HEK293 (cell line): ENCODE results near the gene FAM193B.

Experiments
- CTCF ChIA-PET: fragments of 350-600 bp; formaldehyde crosslinking; extraction: SDS; loops from one replicate; lab custom pipeline; 2021; ENCODE audit warnings: antibody characterized with exemption; lab: Yijun Ruan, JAX
- POLR2A ChIA-PET: fragments of 300-600 bp; formaldehyde crosslinking; extraction: SDS; loops from one replicate; lab custom pipeline; 2020; ENCODE audit warnings: antibody characterized with exemption, inconsistent platforms; lab: Yijun Ruan, JAX
- H3K27ac ChIP-seq: fragments of 200-500 bp; sonication (Bioruptor generic); 2 replicates; pipeline ENCODE4 v1.5.1; 2014; ENCODE audit warnings: low read depth, low read length, control low read depth, inconsistent platforms; ENCODE audit errors: extremely low read depth
- H3K36me3 ChIP-seq, 2 experiments: fragments of 200-500 bp in 1 of 2; sonication (Bioruptor generic) in 1 of 2; 1 replicate in 1 of 2; 2 replicates in 1 of 2; pipeline ENCODE4 v1.5.1; 2014 to 2017; ENCODE audit warnings: inconsistent platforms in 2 of 2, low read length in 2 of 2; ENCODE audit not compliant: control insufficient read depth in 2 of 2, insufficient read depth in 1 of 2
- H3K4me1 ChIP-seq: fragments of 200-500 bp; sonication (Bioruptor generic); 2 replicates; pipeline ENCODE4 v1.5.1; 2014; ENCODE audit warnings: mild to moderate bottlenecking, low read length, inconsistent platforms; ENCODE audit not compliant: control insufficient read depth, insufficient read depth
- H3K4me3 ChIP-seq: 2 replicates; pipeline ENCODE4 v1.5.1; 2011; ENCODE audit warnings: low read depth, mild to moderate bottlenecking, control low read depth, low read length, moderate library complexity
- H3K9me3 ChIP-seq: fragments of 200-500 bp; sonication (Bioruptor generic); 2 replicates; pipeline ENCODE4 v1.5.1; 2014; ENCODE audit warnings: low read depth, low read length, inconsistent platforms; ENCODE audit not compliant: control insufficient read depth, insufficient read depth
- ATF2 ChIP-seq: fragments of 450-650 bp; formaldehyde crosslinking; IDR thresholded peaks from 2 replicates; pipeline ENCODE4 v1.5.1; 2016; ENCODE audit warnings: missing biosample characterization, missing genetic modification characterization, low read depth
- BCL11A ChIP-seq: fragments of 450-650 bp; formaldehyde crosslinking; IDR thresholded peaks from 2 replicates; pipeline ENCODE4 v1.5.1; 2016; ENCODE audit warnings: low read depth, missing biosample characterization, missing genetic modification characterization
- GLI4 ChIP-seq: fragments of 450-650 bp; formaldehyde crosslinking; IDR thresholded peaks from 2 replicates; pipeline ENCODE4 v1.5.1; 2016; ENCODE audit warnings: missing biosample characterization, missing genetic modification characterization
- KLF9 ChIP-seq: fragments of 450-650 bp; formaldehyde crosslinking; IDR thresholded peaks from 2 replicates; pipeline ENCODE4 v1.5.1; 2016; ENCODE audit warnings: missing biosample characterization, missing genetic modification characterization, low read depth
- PATZ1 ChIP-seq: fragments of 450-650 bp; formaldehyde crosslinking; IDR thresholded peaks from 2 replicates; pipeline ENCODE4 v1.5.1; 2016; ENCODE audit warnings: missing biosample characterization, missing genetic modification characterization
- PRDM10 ChIP-seq: fragments of 450-650 bp; formaldehyde crosslinking; IDR thresholded peaks from 2 replicates; pipeline ENCODE4 v1.5.1; 2016; ENCODE audit warnings: missing biosample characterization, missing genetic modification characterization
- PRDM6 ChIP-seq: fragments of 450-650 bp; formaldehyde crosslinking; IDR thresholded peaks from 2 replicates; pipeline ENCODE4 v1.5.1; 2017; ENCODE audit warnings: missing biosample characterization, missing genetic modification characterization
- SCRT1 ChIP-seq: fragments of 450-650 bp; formaldehyde crosslinking; IDR thresholded peaks from 2 replicates; pipeline ENCODE4 v1.5.1; 2016; ENCODE audit warnings: missing biosample characterization, missing genetic modification characterization, borderline replicate concordance
- SCRT2 ChIP-seq: fragments of 450-650 bp; formaldehyde crosslinking; IDR thresholded peaks from 2 replicates; pipeline ENCODE4 v1.5.1; 2016; ENCODE audit warnings: missing biosample characterization, missing genetic modification characterization
- ZBTB1 ChIP-seq: fragments of 450-650 bp; formaldehyde crosslinking; IDR thresholded peaks from 2 replicates; pipeline ENCODE4 v1.5.1; 2016; ENCODE audit warnings: missing biosample characterization, missing genetic modification characterization
- ZBTB21 ChIP-seq: fragments of 450-650 bp; formaldehyde crosslinking; IDR thresholded peaks from 2 replicates; pipeline ENCODE4 v1.5.1; 2017; ENCODE audit warnings: missing biosample characterization, missing genetic modification characterization
- ZEB2 ChIP-seq: fragments of 450-650 bp; formaldehyde crosslinking; IDR thresholded peaks from 2 replicates; pipeline ENCODE4 v1.5.1; 2016; ENCODE audit warnings: missing biosample characterization, missing genetic modification characterization
- ZFP37 ChIP-seq: fragments of 450-650 bp; formaldehyde crosslinking; IDR thresholded peaks from 2 replicates; pipeline ENCODE4 v1.5.1; 2016; ENCODE audit warnings: missing biosample characterization, missing genetic modification characterization
- ZFP41 ChIP-seq: fragments of 450-650 bp; formaldehyde crosslinking; IDR thresholded peaks from 2 replicates; pipeline ENCODE4 v1.5.1; 2016; ENCODE audit warnings: missing biosample characterization, missing genetic modification characterization, borderline replicate concordance
- ZNF223 ChIP-seq: fragments of 450-650 bp; formaldehyde crosslinking; IDR thresholded peaks from 2 replicates; pipeline ENCODE4 v1.5.1; 2016; ENCODE audit warnings: missing biosample characterization, missing genetic modification characterization
- ZNF24 ChIP-seq: fragments of 450-650 bp; formaldehyde crosslinking; IDR thresholded peaks from 2 replicates; pipeline ENCODE4 v1.5.1; 2016; ENCODE audit warnings: missing biosample characterization, missing genetic modification characterization
- ZNF26 ChIP-seq: fragments of 450-650 bp; formaldehyde crosslinking; IDR thresholded peaks from 2 replicates; pipeline ENCODE4 v1.5.1; 2016; ENCODE audit warnings: missing biosample characterization, missing genetic modification characterization
- ZNF354C ChIP-seq: fragments of 450-650 bp; formaldehyde crosslinking; IDR thresholded peaks from 2 replicates; pipeline ENCODE4 v1.5.1; 2016; ENCODE audit warnings: missing biosample characterization, missing genetic modification characterization, low read depth, borderline replicate concordance
- ZNF362 ChIP-seq: fragments of 450-650 bp; formaldehyde crosslinking; IDR thresholded peaks from 2 replicates; pipeline ENCODE4 v1.5.1; 2016; ENCODE audit warnings: missing biosample characterization, missing genetic modification characterization
- ZNF473 ChIP-seq: fragments of 450-650 bp; formaldehyde crosslinking; IDR thresholded peaks from 2 replicates; pipeline ENCODE4 v1.5.1; 2017; ENCODE audit warnings: missing biosample characterization, missing genetic modification characterization
- ZNF629 ChIP-seq: fragments of 450-650 bp; formaldehyde crosslinking; IDR thresholded peaks from 2 replicates; pipeline ENCODE4 v1.5.1; 2017; ENCODE audit warnings: missing biosample characterization, missing genetic modification characterization
- ZNF660 ChIP-seq: fragments of 450-650 bp; IDR thresholded peaks from 2 replicates; pipeline ENCODE4 v1.5.1; 2018; ENCODE audit warnings: missing biosample characterization, mild to moderate bottlenecking, missing genetic modification characterization
- ZNF692 ChIP-seq: fragments of 450-650 bp; formaldehyde crosslinking; IDR thresholded peaks from 2 replicates; pipeline ENCODE4 v1.5.1; 2016; ENCODE audit warnings: missing biosample characterization, missing genetic modification characterization

Gene FAM193B

GRCh38 chr5:177545487-177546257 is 8.7 kb downstream of the FAM193B start:
- Histone ChIP-seq H3K27ac (no peak overlapping the region), H3K4me3 (no peak overlapping the region), H3K4me1 (peaks cover 3% of the 10 kb centered on the region; the same call in 1 of the 2 replicates), H3K9me3 (no peaks in the 10 kb centered on the region), H3K36me3 (peaks cover 0 to 39% of the 10 kb centered on the region in 2 experiments; a peak in 1 of 3 replicates)
- CTCF ChIA-PET = interaction anchor here (0.6 to 1.4 kb wide), 8 partner anchors 8 to 530 kb away, joined by 3 to 6 read pairs (median 3); no protein-coding TSS in a partner anchor
- POLR2A ChIA-PET = interaction anchor here (0.6 to 1.1 kb wide), 2 partner anchors 21 to 450 kb away, joined by 3 read pairs; partner anchors contain the start of gene PROP1
- TF ChIP-seq ZNF473 (tag by site-specific recombination) = no peak
- peak; percentile 59; the same call in 1 of the 2 replicates for TF ChIP-seq ZBTB21
- TF ChIP-seq PRDM6 = 0 out of 2 replicates have a peak, but pooled peaks have one; percentile 36
- TF ChIP-seq GLI4 (tag by site-specific recombination) = no peak
- TF ChIP-seq PRDM10 (tag by site-specific recombination) = peak; percentile 70
- peak; percentile 38; the same call in 1 of the 2 replicates for TF ChIP-seq ZNF660 (tag by site-specific recombination)
- TF ChIP-seq SCRT2 (tag by site-specific recombination) = peak; percentile 93
- peak; percentile 64 for TF ChIP-seq PATZ1 (tag by site-specific recombination)
- peak; percentile 56; the same call in 1 of the 2 replicates for TF ChIP-seq SCRT1 (tag by site-specific recombination)
- TF ChIP-seq ZBTB1 = no peak
- TF ChIP-seq ZNF24 (tag by site-specific recombination) = peak; percentile 30; the same call in 1 of the 2 replicates
- no peak for TF ChIP-seq ZNF26 (tag by site-specific recombination)
- 0 out of 2 replicates have a peak, but pooled peaks have one; percentile 25 for TF ChIP-seq ZNF692 (tag by site-specific recombination)
- TF ChIP-seq ZFP41 (tag by site-specific recombination) = no peak
- no peak for TF ChIP-seq BCL11A (tag by site-specific recombination)
- no peak for TF ChIP-seq KLF9 (tag by site-specific recombination)
- TF ChIP-seq ZNF223 = no peak
- TF ChIP-seq ZNF362 (tag by site-specific recombination) = peak; percentile 84
- TF ChIP-seq ZEB2 = peak; percentile 79
- no peak for TF ChIP-seq ZFP37 (tag by site-specific recombination)
- peak; percentile 70 for TF ChIP-seq ATF2
- TF ChIP-seq ZNF354C = no peak
- peak; percentile 61 for TF ChIP-seq ZNF629
